ENCODE measurements around the gene GRIN2A. TPM values are rescaled to one million over a fixed set of nuclear protein-coding genes. Genes with fewer than 3 reads are reported as not detected.

Gene GRIN2A
- total RNA-seq, 1 donor from 2014 or later: under 0.01 TPM

DNA sequence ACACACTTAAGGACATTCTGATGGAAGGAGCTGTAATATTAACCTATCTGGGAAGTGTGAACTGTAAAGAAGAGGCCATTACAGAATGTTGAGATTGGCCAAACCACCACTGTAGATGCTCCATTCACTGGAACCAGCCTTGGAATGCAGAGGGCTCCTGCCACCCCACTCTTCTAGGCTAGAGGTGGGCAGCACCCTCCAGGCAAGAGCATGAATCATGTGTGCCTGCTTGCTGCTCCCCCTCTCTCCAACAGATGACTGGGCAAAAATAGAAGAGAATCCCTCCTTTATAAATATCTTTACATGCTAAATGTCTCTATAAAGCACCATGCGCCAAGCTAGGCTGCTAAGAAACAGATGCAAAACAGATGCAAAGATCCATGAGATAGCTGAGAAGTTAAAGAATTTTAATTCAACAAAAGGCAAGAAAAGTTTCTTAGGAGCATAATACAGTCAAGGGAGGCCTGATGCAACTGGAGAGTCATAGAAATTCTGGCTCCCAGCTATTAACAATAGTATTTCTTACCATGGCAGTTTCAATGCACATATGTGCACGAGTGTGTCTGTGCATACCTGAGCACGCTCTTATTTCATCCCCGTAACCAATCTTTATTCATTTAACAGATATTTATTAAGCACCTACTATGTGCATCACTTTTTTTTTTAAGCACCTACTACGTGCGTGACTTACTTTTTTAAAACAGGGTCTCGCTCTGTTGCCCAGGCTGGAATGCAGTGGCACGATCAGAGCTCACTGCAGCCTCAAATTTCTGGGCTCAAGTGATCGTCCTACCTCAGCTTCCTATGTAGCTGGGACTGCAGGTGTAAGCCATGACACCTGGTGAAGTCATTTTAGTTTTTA, 53.6 kb downstream of the GRIN2A start:
- no peak for DNase-seq (ENCODE audit: low read depth)
- no peaks in the 10 kb centered on the region for H3K36me3 ChIP-seq (ENCODE audit: control insufficient read depth, insufficient read depth, low read length)
- no peak overlapping the region for H3K4me3 ChIP-seq (ENCODE audit: low read depth, low read length)
- no peak for TF ChIP-seq CTCF (IDR thresholded peaks at IDR 0.05; ENCODE audit: insufficient read depth, low read length, poor library complexity, severe bottlenecking)
- no peaks in the 10 kb centered on the region for H3K27me3 ChIP-seq (ENCODE audit: control insufficient read depth, insufficient read depth, low read length)

DNA sequence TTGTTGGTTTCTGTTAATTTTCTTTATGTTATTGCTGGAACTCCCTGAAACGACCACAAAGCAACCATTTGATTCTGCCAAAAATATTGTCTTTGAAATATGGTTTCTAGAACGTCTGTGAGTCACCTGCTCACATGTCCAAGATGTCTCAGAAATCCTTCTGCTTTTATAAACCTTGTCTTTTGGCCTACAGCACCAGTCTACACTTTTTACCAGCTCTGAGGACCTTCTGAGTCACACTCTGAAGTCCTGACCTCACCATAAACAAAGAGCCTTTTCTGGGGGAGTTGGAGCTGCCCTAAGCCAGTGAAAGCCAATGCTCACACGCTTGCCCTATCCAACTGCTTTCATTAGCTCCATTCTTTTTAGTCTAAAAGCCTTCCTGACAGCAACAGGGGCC, 55.5 kb downstream of the GRIN2A start:
- no peak overlapping the region for H3K4me3 ChIP-seq (ENCODE audit: low read depth, low read length)
- TF ChIP-seq CTCF (IDR thresholded peaks at IDR 0.05; ENCODE audit: insufficient read depth, low read length, poor library complexity, severe bottlenecking): no peak
- H3K36me3 ChIP-seq (ENCODE audit: control insufficient read depth, insufficient read depth, low read length): no peaks in the 10 kb centered on the region
- H3K27me3 ChIP-seq (ENCODE audit: control insufficient read depth, insufficient read depth, low read length): no peaks in the 10 kb centered on the region
- DNase-seq (ENCODE audit: low read depth): peak; percentile 31

- H3K4me3 ChIP-seq (ENCODE audit: low read depth, low read length): no peak overlapping the region
- DNase-seq (ENCODE audit: low read depth): no peak
- TF ChIP-seq CTCF (IDR thresholded peaks at IDR 0.05; ENCODE audit: insufficient read depth, low read length, poor library complexity, severe bottlenecking): no peak
- no peaks in the 10 kb centered on the region for H3K27me3 ChIP-seq (ENCODE audit: control insufficient read depth, insufficient read depth, low read length)
- H3K36me3 ChIP-seq (ENCODE audit: control insufficient read depth, insufficient read depth, low read length): no peaks in the 10 kb centered on the region
Measured at GRCh38 chr16:10123141-10123540, 59.1 kb downstream of the GRIN2A start.

DNA sequence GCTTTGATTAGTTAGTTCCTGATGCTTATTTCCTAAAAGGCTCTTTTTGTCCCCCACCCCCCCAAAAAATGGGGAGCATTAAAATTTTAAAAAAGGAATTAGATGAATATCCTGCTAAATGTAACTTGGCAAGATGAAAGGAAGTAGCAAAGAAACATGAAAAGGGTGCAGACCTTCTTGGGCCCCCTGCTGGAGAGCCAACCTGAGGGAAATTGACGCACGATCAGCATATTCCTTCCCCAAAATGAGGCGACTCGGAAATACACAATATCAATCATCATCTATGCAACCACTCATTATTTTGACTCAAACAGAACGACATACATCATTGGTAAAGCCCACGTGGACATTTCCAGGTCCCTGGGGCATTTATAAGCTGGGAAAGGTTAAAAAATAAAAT, 59.7 kb downstream of the GRIN2A start:
- no peak overlapping the region for H3K4me3 ChIP-seq (ENCODE audit: low read depth, low read length)
- H3K27me3 ChIP-seq (ENCODE audit: control insufficient read depth, insufficient read depth, low read length): no peaks in the 10 kb centered on the region
- H3K36me3 ChIP-seq (ENCODE audit: control insufficient read depth, insufficient read depth, low read length): no peaks in the 10 kb centered on the region
- no peak for DNase-seq (ENCODE audit: low read depth)
- peak; percentile 45 for TF ChIP-seq CTCF (IDR thresholded peaks at IDR 0.05; ENCODE audit: insufficient read depth, low read length, poor library complexity, severe bottlenecking)

GRCh38 chr16:10121897-10122425, 60.3 kb downstream of the GRIN2A start:
- Histone ChIP-seq H3K27me3 (ENCODE audit: control insufficient read depth, insufficient read depth, low read length) (no peaks in the 10 kb centered on the region), H3K4me3 (ENCODE audit: low read depth, low read length) (no peak overlapping the region), H3K36me3 (ENCODE audit: control insufficient read depth, insufficient read depth, low read length) (no peaks in the 10 kb centered on the region)
- DNase-seq (ENCODE audit: low read depth): no peak
- TF ChIP-seq CTCF (IDR thresholded peaks at IDR 0.05; ENCODE audit: insufficient read depth, low read length, poor library complexity, severe bottlenecking): no peak
